NCI-H2196 (cell line): ENCODE measurements around the gene GNPDA1.

Experiments used
- DNase-seq: peaks from one replicate; lab custom pipeline; 2025; ENCODE audit not compliant: unreplicated experiment; lab: John Stamatoyannopoulos, UW

The GNPDA1 gene

GRCh38 chr5:142024771-142025304, 12.0 kb upstream of the GNPDA1 start:
- peak; percentile 89 for DNase-seq

GRCh38 chr5:142023836-142024235, 11.0 kb upstream of the GNPDA1 start:
- DNase-seq: peak; percentile 7

- DNase-seq: no peak
Observed at GRCh38 chr5:142020122-142020659, 7.4 kb upstream of the GNPDA1 start.

- DNase-seq: no peak
Observed at GRCh38 chr5:142017832-142018427, 5.1 kb upstream of the GNPDA1 start.

- DNase-seq: no peak
Observed at GRCh38 chr5:142016556-142016955, 3.7 kb upstream of the GNPDA1 start.

GRCh38 chr5:142015781-142016533, 3.1 kb upstream of the GNPDA1 start:
- DNase-seq: no peak

- peak; percentile 71 for DNase-seq
Observed at GRCh38 chr5:142014911-142015584, 2.2 kb upstream of the GNPDA1 start.

- no peak for DNase-seq
Observed at GRCh38 chr5:142013734-142014521, 1.1 kb upstream of the GNPDA1 start.

- DNase-seq: peak; percentile 40
Observed at GRCh38 chr5:142012186-142012785, 541 bp downstream of the GNPDA1 start.

GRCh38 chr5:142011572-142012185, 1.1 kb downstream of the GNPDA1 start:
- DNase-seq: no peak

- no peak for DNase-seq
Observed at GRCh38 chr5:142009886-142010285, 2.9 kb downstream of the GNPDA1 start.

- no peak for DNase-seq
Observed at GRCh38 chr5:142008813-142009212, 4.0 kb downstream of the GNPDA1 start.

- no peak for DNase-seq
Observed at GRCh38 chr5:142007237-142007544, 5.6 kb downstream of the GNPDA1 start.

GRCh38 chr5:142006363-142007236, 6.2 kb downstream of the GNPDA1 start:
- DNase-seq: no peak

- DNase-seq: no peak
Observed at GRCh38 chr5:142003266-142003800, 9.5 kb downstream of the GNPDA1 start.

- DNase-seq: no peak
Observed at GRCh38 chr5:142000704-142001484, 11.9 kb downstream of the GNPDA1 start.

- DNase-seq: no peak
Observed at GRCh38 chr5:142000173-142000572, 12.7 kb downstream of the GNPDA1 start.

- no peak for DNase-seq
Observed at GRCh38 chr5:141997358-141997960, 15.4 kb downstream of the GNPDA1 start.
